ENCODE measurements around the gene ZNF420.

The ZNF420 gene

DNA sequence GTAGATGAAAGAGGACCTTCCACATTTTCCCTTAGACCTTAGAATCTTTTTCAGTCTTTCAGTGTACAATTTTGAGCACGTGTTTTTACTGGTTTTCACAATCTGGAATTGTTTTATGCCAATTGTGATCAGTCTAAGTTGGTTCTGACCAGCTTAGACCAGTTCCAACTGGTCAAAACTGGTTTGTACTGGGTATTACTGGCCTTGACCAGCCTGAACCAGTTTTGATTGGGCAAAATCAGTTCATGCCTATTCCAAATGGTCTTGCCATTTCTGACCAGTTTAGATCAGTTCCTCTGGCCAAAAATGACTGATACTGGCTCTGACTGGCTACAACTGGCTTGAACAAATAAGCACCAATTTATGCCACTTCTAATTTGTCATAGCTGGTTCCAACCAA, 57.9 kb downstream of the ZNF420 start:
- DNase-seq (ENCODE audit: low read depth in 4 of 4, low spot score in 1 of 4): no peak

- no peak for DNase-seq (ENCODE audit: low read depth in 4 of 4, low spot score in 1 of 4)
These were observed 70.0 kb downstream of the ZNF420 start for GRCh38 chr19:37148214-37148613.

GRCh38 chr19:37160153-37160552, 81.9 kb downstream of the ZNF420 start:
- no peak for DNase-seq (ENCODE audit: low read depth in 4 of 4, low spot score in 1 of 4)

DNA sequence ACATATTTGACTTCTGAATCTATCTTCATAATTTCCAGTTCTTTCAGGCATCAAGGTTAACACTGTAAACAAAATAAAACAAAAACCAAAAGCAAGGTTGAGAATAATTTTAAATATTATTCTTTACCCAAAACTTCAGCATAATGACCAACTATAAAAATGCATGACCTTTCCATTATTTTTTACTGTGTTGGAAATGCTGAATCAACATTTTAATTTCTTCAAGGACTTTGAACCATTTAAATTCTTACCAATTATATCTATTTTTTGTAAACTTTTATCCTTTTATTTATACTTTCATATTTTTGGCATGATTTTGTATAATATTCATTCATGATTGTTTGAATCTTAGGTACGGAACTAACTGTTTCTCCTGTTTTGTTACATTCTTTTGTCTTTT, 87.4 kb downstream of the ZNF420 start:
- DNase-seq (ENCODE audit: low read depth in 4 of 4, low spot score in 1 of 4): no peak

DNA sequence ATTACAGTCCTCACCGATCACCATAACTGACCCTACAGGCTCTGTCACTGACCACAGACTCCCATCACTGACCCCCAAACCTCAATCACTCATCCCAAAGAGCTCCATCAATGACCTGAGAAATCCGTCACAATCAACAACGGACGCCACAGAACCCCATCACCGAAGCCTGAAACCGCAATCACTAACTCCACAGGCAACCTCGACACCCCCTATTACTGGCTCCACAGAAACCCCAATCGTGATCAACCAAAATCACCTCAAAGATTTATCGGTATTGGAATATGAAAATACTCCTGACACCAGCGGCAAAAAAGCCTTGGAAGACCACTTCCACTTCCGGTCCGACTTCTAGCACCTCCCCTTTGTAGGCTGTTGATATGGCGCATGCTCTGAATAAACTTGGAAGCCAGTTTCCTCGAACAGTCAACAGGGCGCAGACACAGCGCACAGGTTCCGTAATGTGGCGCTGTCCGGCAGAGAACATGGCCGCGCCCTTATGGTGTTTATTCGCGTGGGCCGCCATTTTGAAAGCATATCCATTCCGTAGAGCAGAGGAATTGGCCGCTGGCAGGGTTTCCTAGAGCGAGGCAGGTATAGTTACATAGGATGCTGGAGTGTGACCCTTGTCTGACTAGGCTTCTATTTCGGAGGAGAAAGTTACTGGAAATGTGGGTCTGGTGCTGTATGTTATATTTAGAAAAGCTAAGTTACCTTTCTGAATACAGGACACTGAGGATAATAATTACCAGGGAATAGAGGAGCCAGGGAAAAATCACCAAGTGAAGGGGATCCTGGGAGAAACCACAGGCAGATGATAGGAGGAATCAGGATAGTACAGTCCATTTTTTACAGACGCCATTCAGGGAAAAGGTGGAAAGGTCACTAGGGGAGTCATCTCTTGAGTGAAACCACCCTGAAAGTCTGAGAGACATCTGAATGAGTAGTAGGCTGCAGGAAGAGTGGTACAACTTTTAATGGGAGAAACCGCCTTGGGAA, 94.4 kb downstream of the ZNF420 start, which contains the start of gene ZNF585A:
ZNF585A (minus strand) TSS at position 328 of the 999 bp plus-strand sequence. CDS start 2,785 bp downstream, outside the sequence.
- DNase-seq (ENCODE audit: low read depth in 4 of 4, low spot score in 1 of 4): peak; percentile 63 to 76 (median 70)

Measured in stimulated activated CD4-positive, alpha-beta T cell treated with anti-CD3 and anti-CD28 coated beads, Interleukin-1b, Interleukin-23, amount 100 ng/mL, for 24 hours (primary cell).